ENCODE data around the gene ARHGEF26.

ARHGEF26 gene

DNA sequence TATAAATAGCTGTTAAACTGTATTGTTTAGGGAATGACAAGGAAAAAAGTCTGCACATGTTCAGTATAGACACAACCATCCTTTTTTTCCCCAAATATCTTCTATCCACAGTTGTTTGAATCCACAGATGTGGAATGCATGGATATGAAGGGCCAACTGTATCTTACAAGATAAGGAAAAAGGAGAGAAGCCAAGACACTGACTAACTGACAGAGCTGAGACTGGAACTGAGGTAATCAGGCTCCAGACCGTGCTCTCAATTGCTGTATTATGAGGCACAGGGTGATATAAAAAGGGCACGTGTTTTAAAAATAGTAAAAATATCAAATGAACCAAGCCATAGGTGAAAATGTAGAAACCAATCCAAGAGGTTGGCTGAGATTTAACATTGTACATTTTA, 154.1 kb downstream of the ARHGEF26 start:
- DNase-seq (ENCODE audit: insufficient read length, low spot score) (no peak), FAIRE-seq (no peak)
- TF ChIP-seq, protein P1, sequence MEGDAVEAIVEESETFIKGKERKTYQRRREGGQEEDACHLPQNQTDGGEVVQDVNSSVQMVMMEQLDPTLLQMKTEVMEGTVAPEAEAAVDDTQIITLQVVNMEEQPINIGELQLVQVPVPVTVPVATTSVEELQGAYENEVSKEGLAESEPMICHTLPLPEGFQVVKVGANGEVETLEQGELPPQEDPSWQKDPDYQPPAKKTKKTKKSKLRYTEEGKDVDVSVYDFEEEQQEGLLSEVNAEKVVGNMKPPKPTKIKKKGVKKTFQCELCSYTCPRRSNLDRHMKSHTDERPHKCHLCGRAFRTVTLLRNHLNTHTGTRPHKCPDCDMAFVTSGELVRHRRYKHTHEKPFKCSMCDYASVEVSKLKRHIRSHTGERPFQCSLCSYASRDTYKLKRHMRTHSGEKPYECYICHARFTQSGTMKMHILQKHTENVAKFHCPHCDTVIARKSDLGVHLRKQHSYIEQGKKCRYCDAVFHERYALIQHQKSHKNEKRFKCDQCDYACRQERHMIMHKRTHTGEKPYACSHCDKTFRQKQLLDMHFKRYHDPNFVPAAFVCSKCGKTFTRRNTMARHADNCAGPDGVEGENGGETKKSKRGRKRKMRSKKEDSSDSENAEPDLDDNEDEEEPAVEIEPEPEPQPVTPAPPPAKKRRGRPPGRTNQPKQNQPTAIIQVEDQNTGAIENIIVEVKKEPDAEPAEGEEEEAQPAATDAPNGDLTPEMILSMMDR (IDR thresholded peaks at IDR 0.05; ENCODE audit: insufficient read depth, missing control alignments), result no peak

DNA sequence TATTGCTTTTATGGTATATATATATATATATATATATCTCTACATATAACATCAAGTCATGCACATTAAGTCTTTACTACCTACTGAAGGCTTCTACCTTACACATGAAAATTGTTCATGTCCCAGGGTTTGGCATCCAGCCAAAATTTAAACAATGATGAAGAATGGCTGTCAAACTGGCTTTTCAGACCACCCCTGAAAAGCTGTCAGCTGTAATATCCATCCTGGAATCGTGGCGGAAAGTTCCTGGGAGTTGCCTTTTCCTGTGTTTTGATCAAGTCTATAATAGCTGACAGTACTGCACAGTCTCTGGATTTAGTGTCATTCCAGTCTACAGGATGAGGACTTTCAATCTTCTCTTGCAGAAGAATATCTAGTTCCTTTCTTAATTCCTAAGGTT, 154.8 kb downstream of the ARHGEF26 start:
- TF ChIP-seq, protein P1 (IDR thresholded peaks at IDR 0.05; ENCODE audit: insufficient read depth, missing control alignments), result no peak
- no peak for FAIRE-seq
- DNase-seq (ENCODE audit: insufficient read length, low spot score), result no peak

DNA sequence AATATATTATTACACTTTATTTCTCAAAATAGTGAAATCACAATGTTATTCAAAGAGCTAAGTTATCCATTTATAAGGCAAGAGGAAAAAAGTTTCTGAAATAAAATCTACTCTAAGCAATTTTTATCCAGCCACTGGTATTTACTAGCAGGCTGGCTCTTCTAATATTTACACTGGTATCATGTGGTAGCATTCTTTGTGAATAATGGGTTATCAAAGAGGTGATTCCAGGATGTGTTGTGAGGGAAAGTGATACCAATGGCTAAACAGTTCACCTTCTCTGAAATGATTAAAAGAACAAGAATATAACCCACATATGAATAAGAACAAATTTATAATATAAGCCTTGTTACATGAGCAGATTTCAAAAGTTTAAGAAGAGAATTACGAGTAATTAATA, 159.0 kb downstream of the ARHGEF26 start:
- TF ChIP-seq, protein P1 (IDR thresholded peaks at IDR 0.05; ENCODE audit: insufficient read depth, missing control alignments), result no peak
- DNase-seq (ENCODE audit: insufficient read length, low spot score) (no peak), FAIRE-seq (no peak)

DNA sequence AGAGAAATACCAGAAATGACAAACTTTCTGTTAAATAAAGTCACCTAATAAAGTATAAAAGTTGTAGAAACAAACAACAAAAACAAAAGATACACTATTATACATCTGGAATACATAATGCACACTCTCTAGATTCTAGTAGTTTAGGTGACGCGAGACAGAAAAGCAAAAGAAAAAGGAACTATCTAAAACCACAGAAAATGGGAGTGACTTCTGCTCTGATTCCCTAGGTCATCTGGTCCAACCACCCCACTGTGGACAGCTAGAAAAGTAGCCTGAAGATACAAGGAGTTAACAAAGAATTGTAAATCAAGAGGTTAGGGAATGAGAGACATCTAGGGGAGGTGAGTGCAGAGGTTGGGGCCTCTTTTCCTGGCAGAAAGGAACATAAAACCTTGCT, 164.0 kb downstream of the ARHGEF26 start:
- DNase-seq (ENCODE audit: insufficient read length, low spot score) (no peak), FAIRE-seq (no peak)
- TF ChIP-seq, protein P1 (IDR thresholded peaks at IDR 0.05; ENCODE audit: insufficient read depth, missing control alignments), result no peak

DNA sequence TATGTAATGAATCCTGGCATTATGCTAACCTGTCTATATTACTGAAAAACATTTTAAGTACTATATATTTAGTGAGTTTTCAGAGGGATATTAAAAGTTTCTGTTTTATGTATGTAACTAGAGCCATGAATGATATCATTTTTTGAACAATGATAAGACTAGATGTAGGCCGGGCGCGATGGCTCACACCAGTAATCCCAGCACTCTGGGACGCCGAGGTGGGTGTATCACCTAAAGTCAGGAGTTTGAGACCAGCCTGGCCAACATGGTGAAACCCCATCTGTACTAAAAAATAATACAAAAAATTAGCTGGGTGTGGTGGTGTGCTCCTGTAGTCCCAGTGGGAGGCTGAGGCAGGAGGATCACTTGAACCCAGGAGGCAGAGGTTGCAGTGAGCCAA, 169.0 kb downstream of the ARHGEF26 start:
- FAIRE-seq, result no peak
- DNase-seq (ENCODE audit: insufficient read length, low spot score), result no peak
- TF ChIP-seq, protein P1 (IDR thresholded peaks at IDR 0.05; ENCODE audit: insufficient read depth, missing control alignments), result no peak

DNA sequence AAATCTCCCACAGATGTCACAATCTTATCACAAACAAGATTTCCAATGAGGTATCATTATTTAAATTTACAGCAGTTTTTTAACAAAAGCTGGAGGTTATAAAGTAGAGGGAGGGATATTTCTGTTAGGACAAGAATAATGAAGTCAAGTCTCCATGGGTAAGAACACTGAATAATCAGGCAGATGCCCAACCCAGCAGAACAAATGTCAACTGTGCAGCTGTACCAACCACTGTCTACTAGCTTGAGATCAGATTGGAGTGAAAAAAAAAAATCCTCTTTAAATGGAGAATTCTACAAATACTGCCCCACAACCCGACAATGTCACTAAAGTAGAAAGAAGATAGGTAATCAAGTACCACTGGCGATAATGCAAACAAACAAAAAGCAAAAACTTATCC, 172.8 kb downstream of the ARHGEF26 start:
- FAIRE-seq, result no peak
- TF ChIP-seq, protein P1 (IDR thresholded peaks at IDR 0.05; ENCODE audit: insufficient read depth, missing control alignments), result no peak
- DNase-seq (ENCODE audit: insufficient read length, low spot score), result no peak

DNA sequence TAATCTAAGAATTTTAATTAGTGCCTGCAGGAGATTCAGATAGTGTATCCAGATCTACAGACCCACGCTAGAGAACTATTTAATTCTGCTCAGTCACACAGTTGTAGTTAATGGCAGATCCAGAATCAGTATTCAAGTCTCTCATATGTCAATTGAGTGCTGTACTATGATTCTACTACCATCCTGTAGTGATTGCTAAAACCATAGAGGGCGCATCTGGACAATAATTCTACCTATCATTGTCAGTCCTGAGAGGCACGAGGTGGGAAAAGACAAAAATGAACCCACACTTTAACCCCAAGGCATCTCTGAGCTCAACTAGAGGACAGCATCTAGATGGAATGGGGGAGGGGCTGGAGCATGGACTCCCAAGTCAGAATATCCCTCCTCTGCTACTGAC, 180.4 kb downstream of the ARHGEF26 start:
- FAIRE-seq, result no peak
- DNase-seq (ENCODE audit: insufficient read length, low spot score), result no peak
- TF ChIP-seq, protein P1 (IDR thresholded peaks at IDR 0.05; ENCODE audit: insufficient read depth, missing control alignments), result peak; percentile 5

Data from D721Med (cell line).